SK-N-MC (cell line): ENCODE measurements around the gene TSPAN5.

Experiments used
- EZH2 ChIP-seq: fragments of 200-600 bp; sonication (generic); IDR thresholded peaks from one replicate; pipeline ENCODE4 v1.6.1; 2017; ENCODE audit warnings: antibody characterized with exemption
- POLR2AphosphoS5 ChIP-seq: IDR thresholded peaks from 2 replicates; pipeline ENCODE4 v1.6.1; 2012; ENCODE audit warnings: mild to moderate bottlenecking, low read depth, low read length, borderline replicate concordance

DNA sequence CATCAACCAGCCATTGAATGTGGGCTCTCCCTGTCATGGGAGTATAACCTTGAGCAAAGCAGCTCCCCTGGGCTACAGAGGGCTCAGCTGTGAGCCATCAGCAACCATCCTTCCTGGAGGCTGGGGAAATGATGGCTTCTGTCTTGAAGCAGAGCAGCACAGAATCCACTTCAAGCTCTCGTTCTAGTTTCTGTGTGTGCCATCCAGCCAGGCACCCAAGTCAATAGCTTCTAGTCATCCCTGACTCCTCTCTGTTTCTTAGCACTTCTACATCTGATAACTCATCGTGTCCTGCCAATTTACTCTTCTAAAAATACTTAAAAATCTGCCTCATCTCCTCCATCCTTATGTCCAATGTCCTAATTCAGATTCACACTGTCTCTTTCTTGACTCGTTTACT lies 42.2 kb upstream of the TSPAN5 start:
- TF ChIP-seq POLR2AphosphoS5 (no peak), EZH2 (no peak)
